NK-92 (cell line): ENCODE results near the gene PTTG1.

Experiments used
- DNase-seq: peaks from one replicate; lab custom pipeline; 2025; ENCODE audit not compliant: unreplicated experiment; lab: John Stamatoyannopoulos, UW

PTTG1 gene

DNA sequence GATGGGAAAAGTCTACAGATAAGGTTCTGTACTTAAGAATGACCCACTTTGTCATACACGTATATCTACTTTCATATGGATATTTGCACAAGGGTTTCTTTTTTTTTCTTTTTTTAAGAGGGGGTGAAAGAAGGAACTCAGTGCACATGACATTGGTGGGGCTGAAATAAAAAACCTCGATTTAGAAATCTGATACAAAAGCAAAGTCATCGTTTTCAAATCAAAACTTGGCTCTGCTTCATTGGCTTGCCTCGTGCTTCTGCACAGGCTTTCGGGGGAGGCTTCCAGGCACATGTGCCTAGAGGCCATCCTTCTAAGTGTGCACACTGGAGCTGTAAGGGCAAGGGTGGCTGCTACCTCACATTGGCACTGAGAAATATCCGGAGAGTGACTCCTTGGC, 31.1 kb downstream of the PTTG1 start:
- no peak for DNase-seq

GRCh38 chr5:160453751-160454150, 32.1 kb downstream of the PTTG1 start:
- no peak for DNase-seq

DNA sequence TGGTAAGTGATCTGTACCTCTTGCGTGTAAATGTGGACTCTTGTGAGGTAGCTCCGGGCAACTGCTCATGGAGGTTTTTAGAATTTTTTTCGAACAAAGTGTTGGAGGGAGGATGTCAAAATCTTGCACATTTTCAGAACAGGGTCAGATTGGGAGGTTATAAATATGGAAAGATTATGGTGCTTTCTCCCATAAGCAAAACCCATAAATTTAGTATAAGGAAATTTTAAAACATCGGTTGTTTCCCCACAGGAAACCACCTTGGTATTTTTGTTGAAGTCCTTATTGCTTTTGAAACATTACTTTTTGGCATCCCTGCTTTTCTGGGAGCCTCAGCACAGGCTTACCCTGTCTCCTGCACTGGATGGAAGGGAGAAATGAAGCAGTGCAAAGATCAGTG, 33.9 kb downstream of the PTTG1 start:
- no peak for DNase-seq

DNA sequence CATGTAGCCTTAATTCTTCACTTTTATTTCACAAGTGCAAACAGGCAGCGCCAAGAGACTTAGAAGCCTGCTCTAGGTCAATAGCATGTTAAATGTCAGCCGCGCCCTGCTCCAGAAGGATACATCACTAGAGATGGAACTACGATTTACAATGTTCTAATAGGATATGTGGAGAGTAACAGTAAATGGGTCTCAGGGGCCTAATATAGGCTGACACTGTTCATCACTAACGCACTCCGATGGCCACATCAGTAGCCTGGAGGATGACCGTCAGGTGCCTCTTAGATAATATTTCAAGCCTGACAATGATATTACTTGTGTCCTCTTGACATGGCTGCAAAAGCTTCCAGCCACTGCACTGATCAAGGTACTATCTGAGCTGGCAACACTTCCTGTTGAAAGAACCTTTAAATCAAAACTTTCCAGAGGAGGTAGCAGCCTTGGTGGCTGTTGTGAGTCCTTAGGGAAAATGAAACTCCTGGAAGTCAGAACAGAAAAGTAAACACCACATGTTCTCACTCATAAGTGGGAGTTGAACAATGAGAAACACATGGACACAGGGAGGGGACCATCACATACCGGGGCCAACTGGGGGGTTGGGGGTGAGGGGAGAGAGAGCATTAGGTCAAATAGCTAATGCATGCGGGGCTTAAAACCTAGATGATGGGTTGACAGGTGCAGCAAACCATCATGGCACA, 35.0 kb downstream of the PTTG1 start:
- no peak for DNase-seq

DNA sequence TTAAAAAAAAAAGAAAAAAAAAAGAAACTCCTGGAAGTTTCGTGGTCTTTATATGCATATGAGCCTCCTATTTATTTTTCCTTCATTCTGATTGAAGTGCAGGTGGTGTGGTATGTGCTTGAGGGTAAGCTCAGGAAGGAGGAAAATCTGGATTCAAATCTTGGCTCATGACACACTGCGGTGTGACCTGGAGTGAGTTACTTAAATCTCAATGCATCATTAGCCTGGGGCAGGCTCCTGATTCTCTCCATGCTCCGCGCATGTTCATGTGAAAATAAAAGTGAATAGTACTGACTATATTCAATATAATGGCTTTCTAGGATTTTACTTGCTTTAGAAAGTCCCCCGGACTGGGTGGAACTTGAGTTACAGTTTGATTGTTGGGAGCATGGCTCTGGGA, 35.6 kb downstream of the PTTG1 start:
- DNase-seq, result no peak

DNA sequence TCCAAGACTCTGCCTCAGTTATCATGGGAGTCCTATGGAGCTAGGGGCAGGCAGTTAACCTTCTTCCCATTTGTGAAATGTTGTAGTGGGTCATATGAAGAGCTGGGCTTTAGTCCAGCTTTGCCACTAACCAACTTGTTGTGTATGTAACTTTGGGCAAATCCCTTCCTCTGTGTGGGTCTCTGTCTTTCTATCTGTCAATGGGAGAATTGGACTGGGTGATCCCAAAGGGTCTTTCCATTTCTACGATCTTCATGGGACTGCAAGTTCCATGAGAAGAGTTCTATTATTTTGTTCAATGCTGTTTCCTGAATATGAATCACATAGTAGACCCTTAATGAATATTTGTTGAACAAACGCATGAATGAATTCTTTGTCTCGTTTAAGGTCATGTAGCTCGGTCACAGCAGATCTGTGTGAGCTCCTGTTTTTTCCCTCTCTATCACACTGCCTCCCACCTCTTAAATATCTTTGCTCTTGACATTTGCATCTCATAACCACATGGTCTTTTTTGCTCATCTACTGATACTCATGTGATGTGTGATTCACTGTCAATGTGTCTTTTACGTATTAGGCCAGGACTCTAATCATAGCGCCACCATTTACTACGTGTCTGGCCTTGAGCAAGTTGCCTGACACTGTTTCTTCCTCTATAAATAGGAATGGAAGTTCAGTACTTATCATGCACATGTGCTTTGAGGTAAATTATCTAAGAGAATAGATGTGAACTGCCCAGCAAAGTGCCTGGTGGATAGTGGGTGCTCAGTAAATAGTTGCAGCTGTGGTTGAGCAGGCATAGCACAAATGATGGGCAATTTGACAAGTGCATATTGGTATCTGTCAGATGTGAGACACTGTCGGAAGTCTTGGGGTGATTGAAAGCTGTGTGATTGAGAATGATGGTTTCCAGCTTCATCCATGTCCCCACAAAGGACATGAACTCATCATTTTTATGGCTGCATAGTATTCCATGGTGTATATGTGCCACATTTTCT, 37.4 kb downstream of the PTTG1 start:
- no peak for DNase-seq

- DNase-seq, result no peak
Observed at GRCh38 chr5:160460377-160461049, 38.9 kb downstream of the PTTG1 start.

GRCh38 chr5:160461378-160461777, 39.7 kb downstream of the PTTG1 start:
- DNase-seq, result no peak

DNA sequence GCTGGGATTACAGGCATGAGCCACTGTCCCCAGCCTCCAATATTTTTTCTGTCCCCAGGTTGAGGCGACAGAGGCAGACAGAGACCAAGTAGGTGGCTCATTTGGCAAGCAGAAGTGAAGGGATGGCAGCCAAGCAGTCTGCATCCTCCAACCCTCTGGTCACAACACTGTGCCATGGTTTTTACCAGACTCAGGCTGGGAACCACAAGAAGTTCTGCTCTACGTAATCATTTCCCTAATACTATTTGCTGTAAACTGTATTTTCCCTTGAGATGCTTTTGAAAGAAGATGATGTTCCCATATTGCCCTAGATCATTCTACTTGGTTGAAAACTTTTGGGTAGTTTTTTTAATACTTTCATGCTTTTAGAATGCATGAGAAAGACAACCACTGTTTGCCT, 40.5 kb downstream of the PTTG1 start:
- DNase-seq, result no peak

DNA sequence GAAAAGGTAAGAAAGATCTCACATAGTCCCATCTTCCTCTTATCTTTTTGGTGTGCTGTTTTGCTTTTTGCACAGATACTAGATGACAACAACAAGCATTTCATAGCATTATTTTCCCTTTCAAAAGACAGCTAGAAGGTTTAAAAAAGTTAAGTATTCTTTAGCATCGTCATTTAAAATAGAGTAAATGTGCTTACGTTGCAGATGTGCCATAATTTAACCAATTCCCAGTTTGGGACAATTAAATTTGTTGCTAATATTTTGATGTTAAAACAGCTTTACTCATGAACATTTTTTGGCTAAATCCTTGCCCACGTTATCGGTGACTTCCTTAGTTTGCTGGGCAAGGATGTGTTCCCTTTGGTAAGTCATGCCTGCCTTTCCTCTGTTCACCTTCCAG, 41.6 kb downstream of the PTTG1 start:
- DNase-seq, result no peak

- DNase-seq, result no peak
Observed at GRCh38 chr5:160463740-160464465, 42.2 kb downstream of the PTTG1 start.

DNA sequence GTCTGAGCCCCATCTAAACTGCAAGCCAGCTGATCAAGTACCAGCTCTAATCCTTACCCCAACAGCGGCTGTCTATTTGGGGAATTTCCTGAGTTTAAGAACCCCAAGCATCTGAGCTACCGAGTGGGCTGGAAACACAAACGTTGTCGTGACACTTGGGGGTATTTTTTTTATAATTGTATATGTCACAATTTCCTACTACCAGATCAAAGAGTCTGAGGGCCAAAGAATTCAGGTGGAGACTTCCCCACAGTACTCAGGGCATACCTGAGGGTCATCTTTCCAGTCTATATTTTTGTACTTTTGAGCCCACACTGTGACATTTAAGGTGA, 42.8 kb downstream of the PTTG1 start:
- no peak for DNase-seq

GRCh38 chr5:160466116-160466515, 44.5 kb downstream of the PTTG1 start:
- DNase-seq, result no peak

GRCh38 chr5:160466889-160467554, 45.4 kb downstream of the PTTG1 start:
- no peak for DNase-seq

GRCh38 chr5:160467555-160468362, 46.1 kb downstream of the PTTG1 start:
- no peak for DNase-seq

GRCh38 chr5:160468363-160468975, 46.8 kb downstream of the PTTG1 start:
- DNase-seq, result no peak

DNA sequence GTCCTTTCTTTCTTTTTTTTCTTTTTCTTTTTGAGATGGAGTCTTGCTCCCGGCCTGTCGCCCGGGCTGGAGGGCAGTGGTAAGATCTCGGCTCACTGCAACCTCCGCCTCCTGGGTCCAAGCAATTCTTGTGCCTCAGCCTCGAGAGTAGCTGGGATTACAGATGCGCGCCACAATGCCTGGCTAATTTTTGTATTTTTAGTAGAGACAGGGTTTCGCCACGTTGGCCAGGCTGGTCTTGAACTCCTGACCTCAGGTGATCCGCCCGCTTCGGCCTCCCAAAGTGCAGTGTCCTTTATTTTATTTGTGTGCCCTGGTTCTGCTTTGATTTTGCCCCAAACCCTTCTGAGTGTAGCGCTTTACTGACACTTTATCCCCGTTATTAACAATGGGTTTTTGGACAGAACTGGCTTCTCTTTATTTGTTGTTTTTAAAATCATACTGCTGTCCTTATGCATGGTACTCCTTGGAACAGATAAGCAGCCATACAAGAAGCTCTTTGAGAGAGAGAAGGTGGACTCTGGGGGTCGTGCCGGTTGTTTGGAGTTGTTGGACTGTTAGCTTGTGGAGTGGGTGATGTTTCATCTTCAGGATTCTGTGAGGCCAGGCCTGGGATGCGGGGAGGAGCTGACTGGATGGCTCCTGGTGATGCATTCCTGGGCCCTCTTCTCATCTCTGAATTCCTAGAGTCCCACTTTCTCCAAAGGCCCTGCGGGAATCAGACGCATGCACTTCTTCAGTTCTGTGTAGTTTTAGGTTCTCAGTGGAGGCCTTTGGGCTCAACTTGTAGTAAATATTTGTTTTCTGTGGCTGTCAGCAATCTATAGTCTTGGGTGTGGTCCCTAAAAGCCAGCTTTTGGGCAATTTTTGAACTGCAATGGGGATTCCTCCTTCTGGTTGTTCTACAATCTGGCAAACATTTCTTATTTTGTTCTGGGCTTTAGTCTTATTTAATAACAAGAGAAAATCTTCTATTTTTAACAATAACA, 47.8 kb downstream of the PTTG1 start:
- DNase-seq, result no peak
